Ascending aorta (tissue), 2 donors: ENCODE results near the gene TRIOBP. TPM values are rescaled to one million over a fixed set of nuclear protein-coding genes. Genes with fewer than 3 reads are reported as not detected.
A peak's percentile ranks its signal among the peaks of the same experiment; 100 is the strongest.

ENCODE experiments used
- DNase-seq, 2 donors: peaks; one replicate each; pipeline ENCODE4 v3.0.0-alpha.2; 2019; ENCODE audit warnings: low spot score in 2 of 2
- H3K27ac ChIP-seq, 2 donors: fragments of 200-600 bp; sonication (generic); one replicate each; pipeline ENCODE4 v1.5.1; 2016 to 2017; ENCODE audit warnings: mild to moderate bottlenecking in 1 of 2
- H3K27me3 ChIP-seq: fragments of 200-600 bp; sonication (generic); one replicate; pipeline ENCODE4 v1.5.1; 2017
- H3K36me3 ChIP-seq, 2 donors: fragments of 200-600 bp; sonication (generic); one replicate each; pipeline ENCODE4 v1.5.1; 2016
- H3K4me1 ChIP-seq, 2 donors: fragments of 200-600 bp; sonication (generic); one replicate each; pipeline ENCODE4 v1.5.1; 2016 to 2017; ENCODE audit warnings: mild to moderate bottlenecking in 1 of 2
- H3K4me3 ChIP-seq, 2 donors: fragments of 200-600 bp; sonication (generic); one replicate each; pipeline ENCODE4 v1.5.1; 2016 to 2017; ENCODE audit warnings: mild to moderate bottlenecking in 1 of 2
- H3K9me3 ChIP-seq, 2 donors: fragments of 200-600 bp; sonication (generic); one replicate each; pipeline ENCODE4 v1.5.1; 2016
- intact Hi-C: fragments of 100-400 bp; cut with DNase I; formaldehyde crosslinking; loops from one replicate; pipeline ENCODE4 v1.15.1; 2023
- total RNA-seq: library from RNA; depleted of rRNA; stranded (reverse); fragments of >200 nt; gene quantifications from one replicate; pipeline ENCODE4 v1.1.0, GENCODE V29; 2016
- TF ChIP-seq, protein P1 (sequence below), 3 experiments: fragments of 200-600 bp in 2 of 3; fragments of 450-650 bp in 1 of 3; sonication (generic) in 2 of 3; IDR thresholded peaks; one replicate each; pipeline ENCODE4 v1.5.1; 2016 to 2019; ENCODE audit warnings: antibody characterized with exemption in 3 of 3, mild to moderate bottlenecking in 1 of 3, moderate library complexity in 1 of 3

TRIOBP gene
- total RNA-seq, 1 donor from 2014 or later: 253 TPM

DNA sequence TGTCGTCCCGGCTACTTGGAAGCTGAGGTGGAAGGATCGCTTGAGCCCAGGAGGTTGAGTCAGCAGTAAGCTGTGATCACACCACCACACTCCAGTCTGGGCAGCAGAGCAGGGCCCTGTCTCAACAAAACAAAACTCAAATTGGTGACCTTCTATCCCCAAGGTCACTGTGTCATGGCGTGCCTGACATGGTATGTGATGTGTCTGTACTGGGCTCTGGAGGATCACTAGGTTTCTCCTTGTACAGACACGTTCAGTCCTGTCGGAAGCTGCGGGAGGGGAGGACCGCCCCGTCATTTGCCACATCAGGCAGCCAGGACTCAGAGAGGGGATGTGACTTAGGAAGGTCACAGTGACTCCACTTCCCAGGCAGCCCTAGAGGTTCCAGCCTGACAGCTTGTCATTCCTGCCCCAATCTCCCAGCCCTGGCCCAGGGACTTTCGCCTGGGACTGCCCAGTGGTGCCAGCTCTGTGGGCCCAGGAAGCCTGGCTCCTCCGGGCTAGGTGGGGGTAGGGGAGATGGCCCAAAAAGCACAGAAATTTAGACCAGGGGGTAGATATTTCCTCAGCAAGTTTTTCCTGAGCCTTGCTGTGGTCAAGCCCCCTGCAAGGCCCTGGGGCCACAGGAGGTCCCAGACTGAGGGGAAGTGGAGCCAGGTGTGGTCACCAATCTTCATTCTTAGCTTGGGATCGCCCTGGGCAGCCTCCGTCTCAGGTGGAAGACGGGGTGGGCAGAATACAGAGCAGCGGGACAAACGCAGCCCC, 53.2 kb downstream of the TRIOBP start:
- DNase-seq: no peak
- TF ChIP-seq, protein P1, sequence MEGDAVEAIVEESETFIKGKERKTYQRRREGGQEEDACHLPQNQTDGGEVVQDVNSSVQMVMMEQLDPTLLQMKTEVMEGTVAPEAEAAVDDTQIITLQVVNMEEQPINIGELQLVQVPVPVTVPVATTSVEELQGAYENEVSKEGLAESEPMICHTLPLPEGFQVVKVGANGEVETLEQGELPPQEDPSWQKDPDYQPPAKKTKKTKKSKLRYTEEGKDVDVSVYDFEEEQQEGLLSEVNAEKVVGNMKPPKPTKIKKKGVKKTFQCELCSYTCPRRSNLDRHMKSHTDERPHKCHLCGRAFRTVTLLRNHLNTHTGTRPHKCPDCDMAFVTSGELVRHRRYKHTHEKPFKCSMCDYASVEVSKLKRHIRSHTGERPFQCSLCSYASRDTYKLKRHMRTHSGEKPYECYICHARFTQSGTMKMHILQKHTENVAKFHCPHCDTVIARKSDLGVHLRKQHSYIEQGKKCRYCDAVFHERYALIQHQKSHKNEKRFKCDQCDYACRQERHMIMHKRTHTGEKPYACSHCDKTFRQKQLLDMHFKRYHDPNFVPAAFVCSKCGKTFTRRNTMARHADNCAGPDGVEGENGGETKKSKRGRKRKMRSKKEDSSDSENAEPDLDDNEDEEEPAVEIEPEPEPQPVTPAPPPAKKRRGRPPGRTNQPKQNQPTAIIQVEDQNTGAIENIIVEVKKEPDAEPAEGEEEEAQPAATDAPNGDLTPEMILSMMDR (IDR thresholded peaks at IDR 0.05): no peak
- H3K4me1 ChIP-seq: peaks cover 47 to 66% of the 10 kb centered on the region in 2 donors
- no peaks in the 10 kb centered on the region for H3K27me3 ChIP-seq
- no peaks in the 10 kb centered on the region for H3K9me3 ChIP-seq
- H3K4me3 ChIP-seq: no peak overlapping the region
- H3K36me3 ChIP-seq: peaks cover 5% of the 10 kb centered on the region in 2 donors
- intact Hi-C loops: no loop called here
- peak overlapping the region; percentile 80 to 82 for H3K27ac ChIP-seq

DNA sequence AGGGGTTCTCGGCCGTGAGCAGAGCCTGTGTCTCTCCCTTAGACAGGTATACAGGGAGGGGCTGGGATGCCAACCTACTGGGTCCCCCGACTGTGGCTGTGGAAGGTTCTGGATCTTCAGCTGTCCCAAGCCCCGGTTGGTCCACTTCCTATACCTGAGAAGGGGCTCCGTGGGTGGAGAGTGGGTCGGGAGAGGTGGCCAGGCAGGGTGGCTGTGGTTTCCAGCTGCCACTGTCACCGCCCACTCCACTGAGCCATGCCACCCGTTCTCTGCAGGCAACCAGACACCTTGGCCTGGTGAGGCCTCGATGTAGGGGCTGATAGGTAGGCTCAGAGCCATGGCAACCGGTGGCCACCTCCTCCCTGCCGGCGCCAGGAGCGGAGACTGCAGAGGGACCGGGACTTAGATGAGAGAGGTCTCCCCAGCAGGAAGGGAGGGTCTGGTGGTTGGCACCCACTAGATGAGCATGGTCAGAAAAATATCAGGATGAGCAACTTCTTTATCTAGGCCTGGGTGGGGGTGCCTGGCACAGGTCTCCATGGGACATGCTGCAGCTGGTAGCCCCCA, 53.8 kb downstream of the TRIOBP start:
- intact Hi-C loops: no loop called here
- DNase-seq: no peak
- Histone ChIP-seq H3K4me3 (no peak overlapping the region), H3K27me3 (no peaks in the 10 kb centered on the region), H3K27ac (peak overlapping the region; percentile 80 to 82), H3K4me1 (peaks cover 47 to 61% of the 10 kb centered on the region in 2 donors), H3K36me3 (peaks cover 11 to 12% of the 10 kb centered on the region in 2 donors), H3K9me3 (no peaks in the 10 kb centered on the region)
- TF ChIP-seq, protein P1 (IDR thresholded peaks at IDR 0.05): no peak

DNA sequence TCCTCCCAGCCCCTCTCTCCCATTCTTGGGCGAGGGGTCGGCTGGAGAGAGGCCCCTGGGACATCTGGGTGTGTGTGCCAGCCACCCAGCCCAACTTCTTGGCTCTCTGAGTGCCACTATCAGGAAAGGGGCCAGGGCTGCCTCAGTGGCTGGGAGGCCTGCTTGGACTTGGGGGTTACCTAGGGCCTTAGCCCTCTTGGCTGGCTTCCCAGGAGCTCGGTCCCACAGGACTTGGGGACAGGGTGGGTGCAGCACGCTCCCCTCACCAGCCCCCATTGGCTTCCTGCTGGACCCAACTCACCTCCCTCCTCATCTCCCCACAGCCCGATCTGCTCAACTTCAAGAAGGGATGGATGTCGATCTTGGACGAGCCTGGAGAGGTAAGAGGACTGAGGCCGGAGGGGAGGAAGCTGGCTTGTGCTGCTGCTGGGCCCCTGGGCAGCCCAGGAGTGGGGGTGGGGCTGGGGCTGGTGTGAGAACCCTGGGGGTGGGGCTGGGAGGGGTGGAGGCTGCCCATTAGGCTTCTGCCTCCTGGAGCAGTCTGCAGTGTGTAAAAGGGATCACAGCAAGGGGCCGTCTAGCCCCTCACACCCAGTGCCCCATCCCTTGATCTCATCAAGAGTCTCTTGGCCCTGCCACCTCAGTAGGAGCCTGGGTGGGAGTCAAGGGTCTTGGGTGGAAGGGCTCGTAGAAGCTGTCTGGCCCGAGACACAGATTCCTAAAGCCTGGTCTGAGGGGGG, 54.8 kb downstream of the TRIOBP start:
- Histone ChIP-seq H3K27me3 (no peaks in the 10 kb centered on the region), H3K4me3 (peak overlapping the region in 1 of 2 donors; percentile 9), H3K4me1 (peaks cover 47 to 61% of the 10 kb centered on the region in 2 donors), H3K9me3 (no peaks in the 10 kb centered on the region), H3K36me3 (peaks cover 15 to 21% of the 10 kb centered on the region in 2 donors), H3K27ac (peak overlapping the region; percentile 80 to 82)
- TF ChIP-seq, protein P1 (IDR thresholded peaks at IDR 0.05): no peak
- intact Hi-C loops: no loop called here
- DNase-seq: no peak

DNA sequence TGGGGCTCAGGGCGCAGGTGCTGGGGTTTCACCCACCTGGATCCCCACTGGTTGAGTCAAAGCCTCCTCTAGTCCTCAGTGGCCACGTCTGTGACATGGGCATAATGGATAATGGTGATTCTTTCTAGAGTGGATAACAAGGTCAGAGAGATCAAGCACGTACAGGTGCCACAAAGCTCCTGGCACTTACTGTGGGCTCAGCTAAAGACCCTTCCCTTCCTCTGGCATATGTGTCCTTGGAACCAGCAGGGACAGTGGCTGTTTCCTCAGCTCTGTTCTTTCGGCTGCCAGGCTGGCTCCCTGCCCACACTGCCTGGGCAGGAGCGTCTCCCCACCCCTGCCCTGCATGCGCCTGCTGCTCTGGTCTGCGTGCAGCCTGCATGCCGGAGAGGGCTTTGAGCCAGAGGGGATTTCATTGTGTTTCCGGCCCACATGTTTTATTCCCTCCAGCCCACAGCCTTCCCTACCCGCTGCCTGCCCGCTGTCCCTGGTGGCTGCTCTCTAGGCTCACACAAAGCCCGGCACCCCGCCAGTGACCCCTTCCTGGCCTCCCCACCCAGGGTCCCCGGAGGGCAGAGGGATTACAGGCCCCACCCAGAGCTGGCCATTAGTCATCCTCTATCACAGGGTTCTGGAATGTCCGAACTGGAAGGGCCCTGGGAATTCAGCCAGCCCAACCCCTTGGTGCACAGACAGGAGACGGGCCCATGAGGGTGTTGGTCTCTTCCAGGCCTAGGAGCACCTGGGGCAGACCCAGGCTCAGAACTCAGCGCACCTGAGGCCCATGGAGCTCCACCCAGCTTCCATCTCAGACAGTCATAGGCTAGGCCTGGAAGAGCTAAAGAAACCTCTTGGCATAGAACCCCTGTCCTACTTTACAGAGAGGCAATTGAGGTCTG, 55.6 kb downstream of the TRIOBP start:
- Histone ChIP-seq H3K27me3 (no peaks in the 10 kb centered on the region), H3K36me3 (peaks cover 17 to 29% of the 10 kb centered on the region in 2 donors), H3K4me3 (peak overlapping the region in 1 of 2 donors; percentile 9), H3K4me1 (peaks cover 39 to 56% of the 10 kb centered on the region in 2 donors), H3K9me3 (no peaks in the 10 kb centered on the region), H3K27ac (peak overlapping the region; percentile 80 to 82)
- TF ChIP-seq, protein P1 (IDR thresholded peaks at IDR 0.05): peak in 1 of 3 experiments; percentile 18
- intact Hi-C loops: no loop called here
- peak; percentile 53 to 96 for DNase-seq

DNA sequence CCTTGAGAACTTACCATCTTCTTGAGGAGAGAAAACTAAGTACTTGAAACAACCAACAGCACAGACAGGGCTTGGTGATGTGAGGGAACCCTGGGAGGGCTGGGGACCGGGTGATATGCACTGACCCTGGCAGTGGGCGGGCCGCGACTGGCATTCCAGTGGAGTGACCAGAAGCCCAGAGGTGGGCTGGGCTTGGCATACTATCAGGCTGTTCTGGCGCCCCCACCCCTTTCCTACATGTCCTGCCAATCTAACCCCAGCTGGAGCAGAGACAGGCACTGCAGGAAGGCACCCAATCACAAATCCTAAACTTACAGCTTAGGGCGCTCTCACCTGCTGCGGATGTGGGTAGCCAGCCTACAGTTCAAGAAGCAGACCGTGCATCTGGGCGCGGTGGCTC, 56.9 kb downstream of the TRIOBP start:
- intact Hi-C loops: no loop called here
- H3K27me3 ChIP-seq: no peaks in the 10 kb centered on the region
- H3K36me3 ChIP-seq: peaks cover 29 to 42% of the 10 kb centered on the region in 2 donors
- no peak overlapping the region for H3K4me3 ChIP-seq
- H3K27ac ChIP-seq: peak overlapping the region in 1 of 2 donors; percentile 80
- H3K9me3 ChIP-seq: no peaks in the 10 kb centered on the region
- DNase-seq: no peak
- TF ChIP-seq, protein P1 (IDR thresholded peaks at IDR 0.05): no peak
- peaks cover 33 to 45% of the 10 kb centered on the region in 2 donors for H3K4me1 ChIP-seq
